ENCODE results near the gene HIC2.
"Not testable (repeated sequence)": the region's sequence is repeated elsewhere in the genome, so short reads cannot be mapped to it uniquely, and the experiment has no call there.

Gene HIC2

DNA sequence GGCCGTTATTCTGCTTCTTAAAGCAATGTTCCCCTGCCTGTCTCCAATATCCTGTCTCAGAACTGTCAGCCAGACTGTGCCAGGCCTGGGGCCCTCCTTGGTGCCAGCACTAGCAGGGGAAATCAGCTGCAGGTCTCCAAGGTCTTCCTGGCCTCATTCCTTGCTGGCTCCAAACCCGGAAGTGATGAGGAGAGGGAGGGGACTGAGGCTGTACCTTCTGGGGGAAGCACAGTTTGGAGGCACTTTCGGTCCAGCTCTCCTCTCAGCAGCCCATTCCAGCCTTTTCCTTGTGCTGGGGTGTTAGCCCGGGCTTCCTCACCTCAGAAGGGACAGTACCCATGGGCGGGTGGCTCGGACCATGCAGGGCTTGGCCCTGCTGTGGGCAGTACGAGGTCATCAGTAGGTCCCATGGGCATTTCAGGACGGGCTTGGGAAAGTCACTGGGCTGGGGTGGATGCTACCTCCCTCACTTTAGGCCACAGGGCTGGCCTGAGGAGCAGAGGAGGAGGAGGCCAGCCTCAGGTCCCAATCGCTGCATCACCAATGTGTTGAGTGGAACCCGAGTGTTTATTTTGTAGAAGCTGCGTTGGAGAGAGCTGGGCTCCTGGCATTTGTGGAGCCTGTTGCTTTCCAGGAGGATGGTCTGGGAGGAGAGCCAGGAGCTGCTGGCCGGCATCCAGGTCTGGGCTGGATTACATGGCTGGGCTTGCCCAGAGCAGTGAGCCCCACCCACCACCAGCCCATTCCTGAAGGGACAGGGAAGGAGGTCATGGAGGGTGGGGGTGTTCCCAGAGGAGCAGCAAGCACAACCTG, 19.0 kb downstream of the HIC2 start:
- H3K4me1 ChIP-seq (ENCODE audit: control insufficient read depth, insufficient read depth, low read length); H3K9me3 ChIP-seq (ENCODE audit: control insufficient read depth, low read length); H3K4me3 ChIP-seq (ENCODE audit: insufficient read depth, low read depth, low read length); H3K36me3 ChIP-seq (ENCODE audit: control insufficient read depth, insufficient read depth, low read length); H3K27ac ChIP-seq (ENCODE audit: insufficient read depth, low read depth, low read length, poor library complexity, severe bottlenecking); H3K27me3 ChIP-seq (ENCODE audit: control insufficient read depth, insufficient read depth, low read length, poor library complexity, severe bottlenecking): not testable (repeated sequence)
- WGBS, 2 experiments: 92% methylated on average over 3 to 4 of the region's 12 CpGs

DNA sequence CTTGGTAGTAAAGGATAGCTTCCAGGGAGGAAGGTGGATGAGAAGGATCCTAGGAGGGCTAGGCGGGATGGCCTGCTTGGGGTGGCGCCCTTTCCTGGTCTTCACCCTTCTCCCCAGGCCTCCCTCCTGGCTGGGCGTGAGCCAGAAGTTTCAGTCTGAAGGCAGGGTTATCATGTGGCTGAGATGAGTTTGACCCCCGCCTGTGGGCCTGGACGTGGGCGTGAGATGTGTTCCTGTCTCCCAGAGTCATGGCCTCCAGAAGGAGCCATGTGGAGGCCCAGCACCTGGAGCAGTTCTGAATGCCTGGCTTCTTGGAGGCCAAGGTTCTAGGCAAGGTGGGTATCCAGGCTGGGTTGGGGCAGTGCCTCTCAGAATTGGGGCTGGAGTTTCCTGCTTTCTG, 20.8 kb downstream of the HIC2 start:
- not testable (repeated sequence) for H3K27me3 ChIP-seq (ENCODE audit: control insufficient read depth, insufficient read depth, low read length, poor library complexity, severe bottlenecking); H3K9me3 ChIP-seq (ENCODE audit: control insufficient read depth, low read length); H3K27ac ChIP-seq (ENCODE audit: insufficient read depth, low read depth, low read length, poor library complexity, severe bottlenecking); H3K4me3 ChIP-seq (ENCODE audit: insufficient read depth, low read depth, low read length); H3K4me1 ChIP-seq (ENCODE audit: control insufficient read depth, insufficient read depth, low read length); H3K36me3 ChIP-seq (ENCODE audit: control insufficient read depth, insufficient read depth, low read length)
- 90 to 95% methylated on average over 3 of the region's 6 CpGs for WGBS, 2 experiments

DNA sequence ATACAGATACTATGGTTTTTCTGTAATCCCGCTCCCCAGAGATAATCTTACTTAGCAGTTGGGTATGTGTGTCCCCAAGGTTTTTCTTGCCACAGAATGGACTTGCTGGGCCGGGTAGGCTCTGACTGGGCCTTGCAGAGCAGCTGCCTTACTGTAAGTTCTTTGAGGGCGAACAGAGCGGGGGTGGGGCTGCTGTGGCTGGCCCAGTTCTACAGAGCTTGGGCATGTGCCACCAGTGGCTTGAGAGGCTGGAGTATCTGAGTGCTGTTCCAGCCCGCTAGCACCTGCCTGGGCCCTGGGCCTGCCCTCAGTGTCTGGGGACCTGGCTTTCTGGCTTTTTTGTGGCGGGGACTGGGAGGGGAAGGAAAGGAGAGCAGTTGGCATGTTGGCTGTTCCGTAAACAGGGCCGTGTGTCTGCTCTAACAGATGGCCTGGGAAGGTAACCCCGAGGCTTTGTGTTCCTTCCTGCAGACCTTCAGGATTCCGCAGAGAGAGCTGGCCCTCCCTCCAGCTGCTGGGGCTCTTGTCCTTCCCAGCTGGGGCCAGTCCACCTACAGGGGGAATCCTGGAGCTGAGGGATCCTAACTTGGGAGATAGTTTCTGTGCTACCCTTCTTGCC, 23.0 kb downstream of the HIC2 start:
- H3K4me1 ChIP-seq (ENCODE audit: control insufficient read depth, insufficient read depth, low read length): peaks cover 10% of the 10 kb centered on the region
- H3K36me3 ChIP-seq (ENCODE audit: control insufficient read depth, insufficient read depth, low read length); H3K4me3 ChIP-seq (ENCODE audit: insufficient read depth, low read depth, low read length); H3K27ac ChIP-seq (ENCODE audit: insufficient read depth, low read depth, low read length, poor library complexity, severe bottlenecking); H3K9me3 ChIP-seq (ENCODE audit: control insufficient read depth, low read length); H3K27me3 ChIP-seq (ENCODE audit: control insufficient read depth, insufficient read depth, low read length, poor library complexity, severe bottlenecking): not testable (repeated sequence)
- no CpG with 5 or more reads among the region's 10 CpGs for WGBS, 2 experiments

DNA sequence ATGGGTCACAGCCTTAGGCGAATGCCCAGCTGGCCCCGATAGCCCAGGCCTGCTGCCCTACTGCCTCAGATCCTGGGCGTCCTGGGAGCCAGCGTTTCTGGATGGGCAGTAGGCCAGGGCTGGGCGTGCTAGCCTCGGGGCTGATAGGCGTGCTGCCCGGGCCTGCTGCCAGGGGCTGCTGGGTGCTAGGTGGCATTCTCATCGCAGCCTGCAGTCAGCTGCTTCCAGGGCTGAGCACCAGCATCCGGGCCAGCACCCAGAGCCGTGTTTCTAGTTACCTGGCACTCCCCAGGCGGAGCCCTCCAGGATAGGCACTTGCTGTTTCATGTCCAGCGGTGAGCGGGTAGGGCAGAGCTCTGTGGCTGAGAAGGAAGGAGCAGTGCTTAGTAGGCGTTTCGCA, 23.5 kb downstream of the HIC2 start:
- no CpG with 5 or more reads among the region's 16 CpGs for WGBS, 2 experiments
- not testable (repeated sequence) for H3K27ac ChIP-seq (ENCODE audit: insufficient read depth, low read depth, low read length, poor library complexity, severe bottlenecking); H3K9me3 ChIP-seq (ENCODE audit: control insufficient read depth, low read length); H3K4me3 ChIP-seq (ENCODE audit: insufficient read depth, low read depth, low read length); H3K27me3 ChIP-seq (ENCODE audit: control insufficient read depth, insufficient read depth, low read length, poor library complexity, severe bottlenecking); H3K36me3 ChIP-seq (ENCODE audit: control insufficient read depth, insufficient read depth, low read length)
- H3K4me1 ChIP-seq (ENCODE audit: control insufficient read depth, insufficient read depth, low read length): peaks cover 10% of the 10 kb centered on the region

- not testable (repeated sequence) for H3K36me3 ChIP-seq (ENCODE audit: control insufficient read depth, insufficient read depth, low read length); H3K27me3 ChIP-seq (ENCODE audit: control insufficient read depth, insufficient read depth, low read length, poor library complexity, severe bottlenecking); H3K27ac ChIP-seq (ENCODE audit: insufficient read depth, low read depth, low read length, poor library complexity, severe bottlenecking); H3K9me3 ChIP-seq (ENCODE audit: control insufficient read depth, low read length); H3K4me3 ChIP-seq (ENCODE audit: insufficient read depth, low read depth, low read length)
- H3K4me1 ChIP-seq (ENCODE audit: control insufficient read depth, insufficient read depth, low read length): peaks cover 10% of the 10 kb centered on the region
- 83 to 100% methylated on average over 1 to 2 of the region's 6 CpGs for WGBS, 2 experiments
Observed at GRCh38 chr22:21441170-21441569, 24.0 kb downstream of the HIC2 start.

DNA sequence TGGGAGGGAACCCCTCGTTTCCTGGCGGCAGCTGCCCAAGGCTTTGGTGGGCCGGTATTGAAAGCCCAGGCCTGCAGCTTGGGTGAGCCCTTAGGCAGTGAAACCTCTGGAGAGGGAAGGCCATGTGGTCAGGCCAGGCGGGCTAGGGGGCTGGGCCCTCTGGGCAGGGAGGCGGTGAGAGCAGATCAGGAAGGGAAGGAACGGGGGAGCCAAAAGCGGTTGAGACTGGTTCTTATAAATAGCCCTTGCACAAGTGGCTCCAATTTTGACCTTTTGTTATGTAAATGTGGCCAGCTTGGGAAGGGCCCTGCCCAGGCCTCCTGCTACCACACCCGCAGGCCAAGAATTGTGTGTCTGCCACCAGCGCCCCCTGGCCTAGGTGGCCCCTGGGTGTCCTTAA, 25.0 kb downstream of the HIC2 start:
- H3K27me3 ChIP-seq (ENCODE audit: control insufficient read depth, insufficient read depth, low read length, poor library complexity, severe bottlenecking); H3K4me3 ChIP-seq (ENCODE audit: insufficient read depth, low read depth, low read length); H3K27ac ChIP-seq (ENCODE audit: insufficient read depth, low read depth, low read length, poor library complexity, severe bottlenecking); H3K9me3 ChIP-seq (ENCODE audit: control insufficient read depth, low read length): not testable (repeated sequence)
- H3K4me1 ChIP-seq (ENCODE audit: control insufficient read depth, insufficient read depth, low read length): peaks cover 10% of the 10 kb centered on the region
- H3K36me3 ChIP-seq (ENCODE audit: control insufficient read depth, insufficient read depth, low read length): peaks cover 12% of the 10 kb centered on the region
- WGBS, 2 experiments: no CpG with 5 or more reads among the region's 9 CpGs

DNA sequence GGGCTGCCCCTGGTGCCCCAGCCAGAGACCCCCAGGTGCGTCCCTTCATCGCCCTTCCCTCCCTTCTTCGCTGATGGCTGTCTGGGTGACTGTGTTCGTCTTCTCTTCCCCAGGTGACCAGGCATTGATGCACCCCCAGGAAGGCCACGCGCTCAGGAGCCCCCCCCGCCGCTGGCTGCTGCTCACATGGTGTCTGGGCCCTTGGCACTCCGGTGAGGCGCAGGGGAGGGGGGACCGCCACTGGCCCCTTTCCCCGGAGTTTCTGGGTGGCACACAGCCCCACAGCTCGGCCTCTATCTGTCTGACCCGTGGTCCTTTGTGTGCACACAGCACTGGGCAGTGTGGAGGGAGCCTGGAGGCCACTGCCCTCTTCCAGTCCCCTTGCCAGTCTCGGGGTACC, 25.5 kb downstream of the HIC2 start:
- not testable (repeated sequence) for H3K27ac ChIP-seq (ENCODE audit: insufficient read depth, low read depth, low read length, poor library complexity, severe bottlenecking); H3K27me3 ChIP-seq (ENCODE audit: control insufficient read depth, insufficient read depth, low read length, poor library complexity, severe bottlenecking); H3K9me3 ChIP-seq (ENCODE audit: control insufficient read depth, low read length); H3K4me3 ChIP-seq (ENCODE audit: insufficient read depth, low read depth, low read length)
- 92 to 100% methylated on average over 1 of the region's 15 CpGs for WGBS, 2 experiments
- H3K4me1 ChIP-seq (ENCODE audit: control insufficient read depth, insufficient read depth, low read length): peaks cover 10% of the 10 kb centered on the region
- peaks cover 12% of the 10 kb centered on the region for H3K36me3 ChIP-seq (ENCODE audit: control insufficient read depth, insufficient read depth, low read length)

DNA sequence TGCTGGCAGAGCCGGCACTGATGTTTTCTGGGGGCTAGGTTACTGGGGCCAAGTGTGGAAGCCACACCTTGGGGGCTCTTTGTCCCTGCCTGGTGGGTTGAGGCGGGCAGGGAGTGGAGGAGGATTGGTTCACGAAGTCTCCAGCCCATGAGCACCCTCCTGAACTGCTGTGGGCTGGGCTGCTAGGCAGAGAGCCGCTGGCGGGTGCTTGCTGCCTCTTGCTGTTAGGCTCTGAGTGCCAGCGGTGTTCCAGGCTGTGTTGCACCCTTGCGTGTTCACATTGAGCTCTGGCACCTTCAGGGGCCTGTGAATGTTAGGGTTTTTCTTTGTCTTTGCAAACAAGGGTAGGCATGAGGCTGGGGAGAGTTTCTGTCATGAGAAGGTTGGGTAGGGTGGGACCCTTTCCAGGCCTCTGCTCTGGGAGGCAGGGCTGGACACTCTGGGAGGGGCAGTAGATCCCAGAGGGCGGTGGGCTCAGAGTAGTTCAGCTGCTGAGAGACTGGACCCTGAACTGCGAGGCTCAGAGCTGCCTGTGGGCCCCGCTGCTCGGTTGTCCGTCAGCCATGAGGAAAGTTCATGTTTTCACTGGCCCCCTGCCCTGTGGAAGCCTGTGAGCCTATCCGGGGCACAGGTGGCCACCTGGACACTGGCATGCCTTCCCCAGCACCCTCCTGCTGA, 26.0 kb downstream of the HIC2 start:
- Histone ChIP-seq H3K4me1 (ENCODE audit: control insufficient read depth, insufficient read depth, low read length) (peaks cover 10% of the 10 kb centered on the region), H3K27me3 (ENCODE audit: control insufficient read depth, insufficient read depth, low read length, poor library complexity, severe bottlenecking) (no peaks in the 10 kb centered on the region), H3K9me3 (ENCODE audit: control insufficient read depth, low read length) (no peaks in the 10 kb centered on the region), H3K4me3 (ENCODE audit: insufficient read depth, low read depth, low read length) (no peak overlapping the region), H3K36me3 (ENCODE audit: control insufficient read depth, insufficient read depth, low read length) (peaks cover 12% of the 10 kb centered on the region), H3K27ac (ENCODE audit: insufficient read depth, low read depth, low read length, poor library complexity, severe bottlenecking) (peak overlapping the region; percentile 44)
- 83 to 85% methylated on average over 13 of the region's 13 CpGs for WGBS, 2 experiments

GRCh38 chr22:21443735-21444421, 26.7 kb downstream of the HIC2 start:
- Histone ChIP-seq H3K27me3 (ENCODE audit: control insufficient read depth, insufficient read depth, low read length, poor library complexity, severe bottlenecking) (no peaks in the 10 kb centered on the region), H3K4me1 (ENCODE audit: control insufficient read depth, insufficient read depth, low read length) (peaks cover 10% of the 10 kb centered on the region), H3K4me3 (ENCODE audit: insufficient read depth, low read depth, low read length) (no peak overlapping the region), H3K9me3 (ENCODE audit: control insufficient read depth, low read length) (no peaks in the 10 kb centered on the region), H3K27ac (ENCODE audit: insufficient read depth, low read depth, low read length, poor library complexity, severe bottlenecking) (peak overlapping the region; percentile 2), H3K36me3 (ENCODE audit: control insufficient read depth, insufficient read depth, low read length) (peaks cover 12% of the 10 kb centered on the region)
- 86 to 88% methylated on average over 16 of the region's 16 CpGs for WGBS, 2 experiments

Measured in ectodermal cell (in vitro differentiated cells).